C4-2B (cell line): ENCODE measurements around the gene ANXA9.

Experiments
- H3K27ac ChIP-seq: fragments of 450-650 bp; 2 replicates; pipeline ENCODE4 v1.5.1; 2017
- CTCF ChIP-seq: fragments of 450-650 bp; conservative IDR thresholded peaks from 2 replicates; pipeline ENCODE4 v1.5.1; 2017; ENCODE audit warnings: mild to moderate bottlenecking
- ZFX ChIP-seq: fragments of 450-650 bp; IDR thresholded peaks from 2 replicates; pipeline ENCODE4 v1.6.1; 2017

Gene ANXA9

GRCh38 chr1:151036356-151036755 lies 54.3 kb downstream of the ANXA9 start, which contains the start of gene BNIPL:
BNIPL (plus strand) TSS chr1:151036586; CDS start chr1:151036726, 140 bp downstream.
- TF ChIP-seq CTCF = no peak
- TF ChIP-seq ZFX = no peak
- H3K27ac ChIP-seq = no peak within 1 kb of the TSS

GRCh38 chr1:151037032-151037431 lies 54.9 kb downstream of the ANXA9 start:
- no peak for TF ChIP-seq CTCF
- no peak overlapping the region for H3K27ac ChIP-seq

GRCh38 chr1:151039521-151039920 lies 57.4 kb downstream of the ANXA9 start:
- no peak for TF ChIP-seq CTCF
- no peak for TF ChIP-seq ZFX
- H3K27ac ChIP-seq = no peak overlapping the region

GRCh38 chr1:151043163-151043562 lies 61.1 kb downstream of the ANXA9 start:
- no peak overlapping the region for H3K27ac ChIP-seq
- TF ChIP-seq CTCF (no peak), ZFX (no peak)
